GM18868 (cell line): ENCODE data around the gene CHCHD10.
"Not testable (repeated sequence)": the region's sequence is repeated elsewhere in the genome, so short reads cannot be mapped to it uniquely, and the experiment has no call there.

Source experiments
- ATAC-seq: cut with Tn5 transposase; IDR thresholded peaks from one replicate; pipeline ENCODE4 v1.9.1; 2021; ENCODE audit warnings: mild to moderate bottlenecking, moderate library complexity; ENCODE audit not compliant: unreplicated experiment

The CHCHD10 gene

DNA sequence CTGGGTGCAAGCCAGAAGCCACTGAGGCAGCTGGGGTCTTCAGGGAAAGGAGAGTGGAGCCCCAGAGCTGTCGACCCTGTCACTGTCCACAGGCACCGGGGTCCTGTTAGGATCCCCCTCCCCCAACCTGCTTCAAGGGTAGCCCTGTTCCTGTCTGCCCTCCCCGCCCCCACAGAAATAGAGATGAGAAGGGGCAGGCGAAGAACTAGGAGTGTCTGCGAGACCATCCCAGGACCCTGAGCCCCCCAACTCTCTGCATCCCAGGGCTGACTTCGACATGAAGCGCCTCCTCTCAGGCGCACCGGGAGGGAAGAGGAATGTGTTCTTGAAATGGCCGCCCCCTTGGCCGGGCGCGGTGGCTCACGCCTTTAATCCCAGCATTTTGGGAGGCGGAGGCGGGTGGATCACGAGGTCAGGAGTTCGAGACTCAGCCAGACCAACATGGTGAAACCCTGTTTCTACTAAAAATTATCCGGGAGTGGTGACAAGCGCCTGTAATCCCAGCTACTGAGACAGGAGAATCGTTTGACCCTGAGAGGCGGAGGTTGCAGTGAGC lies 16.3 kb downstream of the CHCHD10 start:
- no peak for ATAC-seq

DNA sequence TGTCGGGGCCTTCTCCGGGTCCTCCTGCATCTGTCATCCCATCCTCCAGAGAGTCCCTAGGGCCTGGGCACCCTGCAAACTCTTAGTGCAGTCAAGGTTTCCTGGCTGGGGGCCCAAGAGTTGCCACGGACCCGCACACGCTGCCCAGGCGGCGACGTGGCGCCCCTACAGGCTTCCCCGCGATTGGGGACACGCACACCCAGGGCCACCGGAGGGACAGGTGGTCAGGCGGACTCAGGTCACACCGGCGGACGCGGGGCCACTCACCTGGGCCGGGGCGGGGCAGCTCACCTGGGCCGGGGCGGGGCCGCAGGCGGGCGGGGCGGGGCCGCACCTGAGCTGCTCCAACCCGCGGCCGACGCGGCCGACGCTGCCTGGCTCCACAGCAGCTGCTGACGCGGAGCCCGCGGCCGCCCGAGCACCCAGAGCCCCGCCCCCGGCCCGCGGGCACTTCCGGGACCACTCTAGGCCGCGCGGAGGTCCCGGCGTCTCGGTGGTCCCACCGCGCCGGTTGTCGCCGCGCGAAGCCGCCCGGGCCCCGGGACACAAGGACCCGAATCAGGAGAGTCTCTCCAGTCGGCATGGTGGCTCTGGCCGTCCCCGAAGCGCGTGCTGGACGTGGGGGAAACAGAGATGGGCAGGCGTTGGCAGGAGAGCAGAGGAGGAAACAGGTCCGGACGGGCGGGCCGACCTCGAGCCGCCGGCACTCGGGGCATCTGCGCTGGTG lies 16.9 kb downstream of the CHCHD10 start, which contains the start of gene ZNF70:
TSS of gene ZNF70 (minus strand) at position 399 of the 727 bp plus-strand sequence. CDS start 5,972 bp downstream, outside the sequence.
- ATAC-seq = peak; percentile 76

DNA sequence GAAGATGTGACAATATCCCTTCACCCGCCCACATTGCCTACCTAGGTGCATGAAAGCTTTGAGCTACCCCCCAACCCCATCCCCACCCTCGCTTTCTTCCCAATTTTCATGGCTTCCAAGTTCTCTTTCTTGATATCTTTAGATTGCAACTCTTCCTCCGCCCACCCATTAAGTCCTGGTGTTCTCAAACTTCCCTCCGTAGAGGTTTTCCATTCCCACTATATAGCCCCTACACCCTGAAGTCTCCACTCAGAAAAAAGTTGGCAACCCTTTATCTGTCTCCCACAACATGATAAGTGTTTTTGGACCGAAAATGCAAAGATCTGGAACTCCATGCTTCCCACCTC lies 17.4 kb downstream of the CHCHD10 start:
- no peak for ATAC-seq

DNA sequence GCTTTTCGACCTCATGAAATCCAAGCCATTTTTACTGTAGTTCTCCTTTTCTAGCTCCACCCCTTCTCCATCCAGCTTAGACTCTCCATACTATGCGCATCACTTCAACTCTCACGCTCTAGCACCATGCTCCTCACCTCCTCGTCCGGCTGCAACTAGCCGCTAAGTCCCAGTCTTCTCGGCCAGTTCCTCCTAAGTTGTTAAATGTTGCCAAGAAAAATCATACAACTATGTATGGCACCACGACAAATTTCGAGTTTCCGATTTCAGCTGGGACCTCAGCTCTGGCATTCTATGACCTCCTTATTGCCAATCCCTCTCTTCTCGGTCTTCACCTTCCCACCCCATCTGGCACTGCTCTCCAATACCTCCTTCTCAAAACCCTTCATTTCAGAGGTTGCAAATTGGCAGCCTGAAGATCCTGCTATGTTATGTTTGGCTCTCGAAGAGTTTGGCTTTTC lies 17.9 kb downstream of the CHCHD10 start:
- no peak for ATAC-seq

DNA sequence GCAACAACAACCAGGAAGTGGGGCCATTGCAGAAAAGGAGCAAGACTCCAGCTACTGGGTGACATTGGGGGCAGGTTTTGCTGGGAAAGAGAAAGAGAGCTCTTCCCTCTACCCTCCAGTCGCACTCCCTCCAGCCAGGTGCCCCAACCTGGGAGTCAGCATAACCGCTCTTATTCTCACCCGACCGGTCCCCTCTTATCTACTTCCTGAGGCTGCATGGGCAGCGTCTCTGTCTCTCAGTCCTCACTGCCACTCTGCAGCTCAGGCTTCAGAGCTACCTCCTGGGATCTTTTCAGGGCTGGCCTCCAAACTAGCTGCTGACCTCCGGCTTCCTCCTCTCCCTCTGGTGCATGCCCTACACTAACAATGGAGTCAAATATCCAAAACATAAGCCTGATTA lies 22.0 kb downstream of the CHCHD10 start:
- ATAC-seq = no peak

DNA sequence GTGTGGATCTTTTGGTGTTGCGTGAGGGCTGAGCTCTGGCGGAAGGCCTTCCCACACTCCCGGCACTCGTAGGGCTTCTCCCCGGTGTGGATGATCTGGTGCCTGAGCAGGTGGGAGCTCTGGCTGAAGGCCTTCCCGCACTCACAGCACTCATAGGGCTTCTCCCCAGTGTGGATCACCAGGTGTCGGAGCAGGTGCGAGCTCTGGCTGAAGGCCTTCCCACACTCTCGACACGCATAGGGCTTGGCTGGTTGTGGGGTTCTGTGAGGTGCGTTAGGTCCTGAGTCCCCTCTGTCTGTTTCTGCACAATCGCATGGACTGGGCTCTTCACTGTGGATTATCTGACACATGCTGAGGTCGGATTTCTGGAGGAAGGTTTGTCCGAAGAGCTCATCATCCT lies 23.3 kb downstream of the CHCHD10 start:
- ATAC-seq = no peak

DNA sequence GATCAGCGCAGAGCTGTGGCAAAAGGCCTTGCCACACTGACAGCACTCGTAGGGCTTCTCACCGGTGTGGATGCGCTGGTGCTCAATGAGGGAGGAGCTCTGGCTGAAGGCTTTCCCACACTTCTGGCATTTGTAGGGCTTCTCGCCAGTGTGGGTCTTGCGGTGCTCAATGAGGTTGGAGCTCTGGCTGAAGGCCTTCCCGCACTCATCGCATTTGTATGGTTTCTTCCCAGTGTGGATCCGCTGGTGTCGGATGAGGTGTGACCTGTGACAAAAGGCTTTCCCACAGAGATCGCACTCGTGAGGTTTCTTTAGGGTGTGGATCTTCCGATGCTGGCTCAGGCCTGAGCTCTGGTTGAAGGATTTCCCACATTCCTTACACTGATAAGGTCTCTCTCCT lies 23.8 kb downstream of the CHCHD10 start:
- ATAC-seq = no peak

DNA sequence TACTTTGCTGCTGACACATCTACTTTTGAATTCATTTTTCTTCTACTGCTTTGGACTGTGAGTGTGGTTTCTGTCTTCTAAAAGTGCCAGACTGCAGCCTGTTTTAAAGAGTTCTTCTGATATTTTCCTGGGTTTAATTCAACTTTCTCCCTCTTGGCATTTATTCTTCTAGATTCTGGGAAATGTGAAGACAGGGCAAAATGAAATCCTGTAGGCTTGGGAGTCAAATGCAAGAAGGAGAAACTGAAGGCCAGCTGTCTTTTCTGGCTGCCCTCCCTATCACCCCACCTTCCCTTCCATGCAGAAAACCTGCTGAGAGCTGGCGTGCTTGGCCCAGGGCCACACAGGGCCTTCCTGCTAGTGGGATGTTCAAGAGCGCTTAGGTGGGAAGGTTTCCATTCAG lies 24.5 kb downstream of the CHCHD10 start:
- no peak for ATAC-seq

DNA sequence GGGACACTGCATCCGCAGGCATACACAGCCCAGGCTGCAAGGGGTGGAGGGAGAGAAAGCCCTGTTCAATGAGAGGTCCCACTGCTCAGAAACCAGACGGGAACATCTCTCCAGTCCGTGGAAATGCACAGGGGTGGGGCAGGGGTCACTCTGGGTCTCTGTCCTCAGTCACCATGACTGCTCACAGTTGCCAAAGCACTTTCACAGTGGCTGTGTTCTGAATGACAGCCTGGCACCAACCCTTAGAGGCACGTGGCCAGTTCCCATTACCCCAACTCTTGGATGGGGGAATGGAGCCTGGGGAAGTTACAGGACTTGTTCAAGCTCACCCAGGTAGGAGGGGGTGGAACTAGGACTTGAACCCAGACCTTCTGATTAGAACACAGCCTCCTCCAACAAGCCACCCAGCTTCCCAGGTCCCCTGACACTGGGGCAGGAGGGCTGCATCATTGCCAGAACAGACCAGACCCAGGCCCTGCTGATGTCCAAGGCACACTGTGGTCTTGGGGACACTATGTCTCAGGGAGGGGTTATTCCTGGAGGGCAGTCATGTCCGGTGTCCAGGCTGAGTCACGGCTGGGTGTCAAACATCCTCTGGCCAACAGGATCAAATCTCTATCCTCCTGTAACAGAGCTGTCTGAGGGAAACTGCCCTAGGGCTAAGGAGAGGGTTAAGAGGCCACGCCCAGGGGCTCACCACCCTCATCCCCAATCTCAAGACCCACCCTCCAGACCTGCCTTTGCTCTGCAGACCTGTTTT lies 25.1 kb downstream of the CHCHD10 start:
- no peak for ATAC-seq

DNA sequence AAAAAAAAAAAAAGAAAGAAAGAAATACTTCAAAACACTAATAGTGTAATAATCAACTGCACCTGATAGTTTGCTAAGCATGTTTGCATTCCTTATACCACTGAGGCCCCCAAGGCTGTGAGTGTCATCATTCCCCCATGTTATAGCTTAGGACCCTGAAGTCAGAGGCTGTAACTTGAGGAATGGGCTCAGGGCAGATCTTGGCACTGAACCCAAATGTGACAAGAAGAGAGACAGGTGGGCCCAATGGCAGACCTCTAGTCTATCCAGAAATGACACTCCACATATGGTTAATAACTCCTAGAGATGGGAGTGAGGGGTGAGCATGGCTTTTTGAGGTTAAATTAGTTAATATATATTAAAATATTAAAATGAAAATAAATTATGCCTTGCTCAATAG lies 30.1 kb downstream of the CHCHD10 start:
- no peak for ATAC-seq

DNA sequence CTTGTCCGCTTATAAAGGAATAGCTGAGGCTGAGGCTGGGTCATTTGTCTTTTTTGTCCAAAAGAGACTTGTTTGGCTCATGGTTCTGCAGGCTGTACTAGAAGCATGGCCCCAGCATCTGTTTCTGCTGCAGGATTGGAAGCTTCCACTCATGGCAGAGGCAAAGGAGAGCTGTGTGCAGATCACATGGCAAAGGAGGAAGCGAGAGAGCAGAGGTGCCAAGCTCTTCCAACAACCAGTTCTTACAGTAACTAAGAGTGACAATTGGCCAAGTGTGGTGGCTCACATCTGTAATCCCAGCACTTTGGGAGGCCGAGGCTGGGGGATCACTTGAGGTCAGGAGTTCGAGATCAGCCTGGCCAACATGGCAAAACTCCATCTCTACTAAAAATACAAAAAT lies 39.7 kb downstream of the CHCHD10 start:
- ATAC-seq = not testable (repeated sequence)

DNA sequence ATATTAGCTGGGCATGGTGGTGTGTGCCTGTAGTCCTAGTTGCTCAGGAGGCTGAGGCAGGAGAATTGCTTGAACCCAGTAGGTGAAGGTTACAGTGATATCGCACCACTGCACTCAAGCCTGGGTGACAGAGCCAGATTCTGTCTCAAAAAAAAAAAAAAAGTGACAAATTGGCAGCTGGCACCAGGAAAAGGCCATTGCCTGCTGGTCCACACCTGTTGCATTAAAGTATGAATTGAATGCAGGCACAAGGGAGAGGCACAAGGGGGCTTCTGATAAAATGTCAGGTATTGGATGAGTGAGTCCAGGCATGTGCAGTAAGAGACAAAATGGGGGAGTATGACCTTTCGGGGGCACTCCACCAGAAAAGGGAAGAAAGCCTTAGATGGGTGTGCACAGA lies 45.0 kb downstream of the CHCHD10 start:
- ATAC-seq = no peak

DNA sequence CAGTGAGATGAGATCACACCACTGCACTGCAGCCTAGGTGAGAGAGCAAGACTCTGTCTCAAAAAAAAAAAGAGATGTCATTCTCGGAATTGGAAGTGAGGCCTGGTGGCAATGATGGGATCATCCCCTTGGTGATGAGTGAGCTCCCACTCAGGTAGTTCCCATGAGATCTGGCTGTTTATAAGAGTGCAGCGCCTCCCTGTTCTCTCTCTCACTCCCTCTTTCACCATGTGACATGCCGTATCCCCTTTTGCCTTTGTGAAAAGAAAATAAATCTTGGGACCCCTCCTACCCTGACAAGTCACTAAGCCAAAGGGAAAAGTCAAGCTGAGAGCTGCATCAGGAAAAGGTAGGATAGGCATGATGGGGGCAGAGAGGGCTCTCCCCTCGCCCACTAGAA lies 45.6 kb downstream of the CHCHD10 start:
- no peak for ATAC-seq

DNA sequence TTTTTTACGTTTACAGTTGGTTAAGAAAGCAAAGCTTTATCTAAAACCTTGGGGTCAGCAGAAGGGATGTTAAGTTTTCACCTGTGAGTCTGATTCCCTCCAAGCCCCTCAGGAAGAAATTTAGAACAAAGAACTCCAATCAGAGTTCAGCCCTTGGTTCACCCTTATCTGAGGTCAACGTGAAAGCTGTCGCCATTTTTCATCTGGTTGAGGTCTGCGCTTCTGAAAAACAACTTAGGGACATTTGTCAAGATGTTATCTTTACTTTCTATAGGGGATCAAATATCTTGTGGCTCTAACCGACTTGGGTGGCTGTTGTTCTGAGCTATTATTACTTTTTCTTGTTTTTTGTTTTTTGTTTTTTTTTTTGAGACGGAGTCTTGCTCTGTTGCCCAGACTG lies 46.9 kb downstream of the CHCHD10 start:
- no peak for ATAC-seq

DNA sequence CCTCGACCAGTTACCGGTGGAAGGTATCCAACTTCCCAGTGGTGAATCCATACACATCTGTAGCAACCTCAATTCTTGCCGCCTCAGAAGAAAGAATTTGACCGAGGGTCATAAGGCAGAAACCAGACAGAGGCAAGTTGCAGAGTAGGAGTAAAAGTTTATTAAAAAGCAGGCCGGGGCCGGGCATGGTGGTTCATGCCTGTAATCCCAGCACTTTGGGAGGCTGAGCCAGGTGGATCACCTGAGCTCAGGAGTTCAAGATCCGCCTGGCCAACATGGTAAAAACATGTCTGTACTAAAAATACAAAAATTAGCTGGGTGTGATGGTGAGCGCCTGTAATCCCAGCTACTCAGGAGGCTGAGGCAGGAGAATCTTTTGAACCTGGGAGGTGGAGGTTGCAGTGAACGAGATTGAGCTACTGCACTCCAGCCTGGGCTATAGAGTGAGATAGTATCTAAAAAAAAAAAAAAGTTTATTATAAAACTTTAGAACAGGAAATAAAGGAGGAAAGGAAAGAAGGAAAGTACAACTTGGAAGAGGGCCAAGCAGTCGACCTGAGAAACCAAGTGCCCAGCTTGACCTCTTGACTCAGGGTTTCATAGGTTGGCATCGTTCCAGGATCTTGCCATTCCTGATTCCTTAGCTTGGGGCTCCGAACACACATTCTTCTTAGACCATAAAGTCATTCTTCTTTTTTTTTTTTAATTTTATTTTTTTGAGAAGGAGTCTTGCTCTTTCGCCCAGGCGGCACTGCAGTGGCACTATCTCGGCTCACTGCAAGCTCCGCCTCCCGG lies 49.2 kb downstream of the CHCHD10 start:
- ATAC-seq = no peak

DNA sequence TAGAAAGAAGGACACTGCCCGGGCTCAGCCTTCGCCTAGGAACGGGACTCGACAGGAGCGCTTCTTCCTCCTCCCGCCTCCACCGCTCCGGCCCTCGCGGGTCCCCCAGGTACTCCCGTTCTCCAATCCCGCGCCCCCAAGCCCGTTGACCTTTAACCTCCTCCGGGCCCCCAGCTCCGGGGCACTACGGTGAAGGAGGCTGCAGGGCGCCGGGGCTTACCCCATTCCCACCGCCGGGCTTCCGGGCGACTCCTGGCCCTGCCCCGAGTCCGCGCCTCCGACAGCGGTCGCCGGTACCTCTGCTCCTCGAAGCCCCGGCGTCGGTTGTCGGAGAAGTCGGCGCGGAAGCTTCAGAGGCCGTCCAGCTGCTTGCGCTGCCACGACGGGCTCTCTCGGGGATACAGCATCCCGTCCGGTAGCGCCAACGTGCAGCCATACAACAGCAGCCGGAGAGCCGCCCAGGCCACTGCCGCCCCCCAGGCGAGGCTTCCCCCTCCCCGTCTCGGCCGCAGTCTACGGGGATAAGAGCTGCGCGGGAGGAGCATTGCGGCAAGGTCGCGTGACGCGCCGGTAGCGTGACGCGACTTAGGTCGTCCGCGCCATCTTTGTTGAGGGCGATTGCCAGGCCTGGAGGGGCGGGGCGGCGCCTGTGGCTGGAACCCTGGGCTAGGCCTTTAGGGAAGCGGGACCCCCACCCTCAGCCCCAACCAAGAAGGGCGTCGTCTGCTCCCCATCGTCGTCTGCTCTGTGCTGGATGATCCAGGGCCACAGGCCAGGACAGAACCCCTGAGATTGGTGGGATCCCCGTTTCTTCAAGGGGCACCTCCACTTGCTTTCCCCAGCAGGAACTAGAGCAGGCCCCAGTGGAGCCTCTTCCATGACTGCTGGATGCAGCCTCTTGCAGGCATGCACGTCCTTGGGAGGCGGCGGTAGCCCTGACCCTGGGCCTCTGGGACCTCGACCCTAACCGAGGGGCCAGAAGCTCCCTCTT lies 50.7 kb downstream of the CHCHD10 start:
- ATAC-seq = peak; percentile 80
